ENCODE measurements around the gene RPS15. TPM values are rescaled to one million over a fixed set of nuclear protein-coding genes. Genes with fewer than 3 reads are reported as not detected.

Gene RPS15
- total and polyA plus RNA-seq, 4 donors, result 296 to 954 (median 414) TPM

DNA sequence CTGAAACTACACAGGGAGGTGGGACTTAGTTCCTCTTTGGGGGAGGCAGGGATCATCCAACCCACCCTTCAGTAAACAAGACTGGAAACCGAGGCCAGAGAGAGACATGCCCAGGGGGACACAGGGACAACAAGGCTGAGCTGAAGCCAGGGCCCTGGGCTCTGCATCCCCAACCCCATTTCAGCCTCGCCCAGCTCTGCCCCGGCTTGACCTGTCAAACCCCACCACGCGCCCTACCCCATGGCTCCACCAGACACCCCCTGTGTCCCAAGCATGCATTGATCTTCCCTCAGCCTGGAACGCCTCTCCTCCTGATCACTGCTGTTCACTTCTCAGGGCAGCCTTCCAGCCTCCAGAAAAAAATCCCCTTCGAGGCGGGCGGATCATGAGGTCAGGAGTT, 9.7 kb downstream of the RPS15 start:
- WGBS, result 78% methylated on average over 9 of the region's 9 CpGs
- Histone ChIP-seq H3K36me3 (ENCODE audit: control insufficient read depth in 4 of 4, insufficient read depth in 3 of 4, low read depth in 1 of 4, low read length in 3 of 4) (no peaks in the 10 kb centered on the region), H3K27me3 (ENCODE audit: control insufficient read depth in 4 of 4, insufficient read depth in 4 of 4, low read length in 3 of 4) (peaks cover 11 to 24% (median 17%) of the 10 kb centered on the region in 4 donors), H3K4me3 (ENCODE audit: low read depth in 1 of 3, low read length in 3 of 3) (no peak overlapping the region), H3K9me3 (ENCODE audit: control insufficient read depth in 4 of 4, low read length in 3 of 4) (no peaks in the 10 kb centered on the region), H3K27ac (ENCODE audit: low read depth in 1 of 2, low read length in 2 of 2) (no peak overlapping the region), H3K4me1 (ENCODE audit: control insufficient read depth in 4 of 4, insufficient read depth in 4 of 4, low read length in 3 of 4) (peaks cover 3 to 18% (median 11%) of the 10 kb centered on the region in 4 donors), H3K9ac (ENCODE audit: low read depth in 1 of 2, low read length in 2 of 2) (no peak overlapping the region)
- TF ChIP-seq FOXA1 (IDR thresholded peaks at IDR 0.05) (no peak), HNF4G (IDR thresholded peaks at IDR 0.05) (no peak), SP1 (IDR thresholded peaks at IDR 0.05) (no peak)
- TF ChIP-seq, protein P1, sequence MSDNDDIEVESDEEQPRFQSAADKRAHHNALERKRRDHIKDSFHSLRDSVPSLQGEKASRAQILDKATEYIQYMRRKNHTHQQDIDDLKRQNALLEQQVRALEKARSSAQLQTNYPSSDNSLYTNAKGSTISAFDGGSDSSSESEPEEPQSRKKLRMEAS (IDR thresholded peaks at IDR 0.05), result no peak
- TF ChIP-seq, protein P2, sequence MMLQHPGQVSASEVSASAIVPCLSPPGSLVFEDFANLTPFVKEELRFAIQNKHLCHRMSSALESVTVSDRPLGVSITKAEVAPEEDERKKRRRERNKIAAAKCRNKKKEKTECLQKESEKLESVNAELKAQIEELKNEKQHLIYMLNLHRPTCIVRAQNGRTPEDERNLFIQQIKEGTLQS (IDR thresholded peaks at IDR 0.05), result no peak
- TF ChIP-seq, protein P3, sequence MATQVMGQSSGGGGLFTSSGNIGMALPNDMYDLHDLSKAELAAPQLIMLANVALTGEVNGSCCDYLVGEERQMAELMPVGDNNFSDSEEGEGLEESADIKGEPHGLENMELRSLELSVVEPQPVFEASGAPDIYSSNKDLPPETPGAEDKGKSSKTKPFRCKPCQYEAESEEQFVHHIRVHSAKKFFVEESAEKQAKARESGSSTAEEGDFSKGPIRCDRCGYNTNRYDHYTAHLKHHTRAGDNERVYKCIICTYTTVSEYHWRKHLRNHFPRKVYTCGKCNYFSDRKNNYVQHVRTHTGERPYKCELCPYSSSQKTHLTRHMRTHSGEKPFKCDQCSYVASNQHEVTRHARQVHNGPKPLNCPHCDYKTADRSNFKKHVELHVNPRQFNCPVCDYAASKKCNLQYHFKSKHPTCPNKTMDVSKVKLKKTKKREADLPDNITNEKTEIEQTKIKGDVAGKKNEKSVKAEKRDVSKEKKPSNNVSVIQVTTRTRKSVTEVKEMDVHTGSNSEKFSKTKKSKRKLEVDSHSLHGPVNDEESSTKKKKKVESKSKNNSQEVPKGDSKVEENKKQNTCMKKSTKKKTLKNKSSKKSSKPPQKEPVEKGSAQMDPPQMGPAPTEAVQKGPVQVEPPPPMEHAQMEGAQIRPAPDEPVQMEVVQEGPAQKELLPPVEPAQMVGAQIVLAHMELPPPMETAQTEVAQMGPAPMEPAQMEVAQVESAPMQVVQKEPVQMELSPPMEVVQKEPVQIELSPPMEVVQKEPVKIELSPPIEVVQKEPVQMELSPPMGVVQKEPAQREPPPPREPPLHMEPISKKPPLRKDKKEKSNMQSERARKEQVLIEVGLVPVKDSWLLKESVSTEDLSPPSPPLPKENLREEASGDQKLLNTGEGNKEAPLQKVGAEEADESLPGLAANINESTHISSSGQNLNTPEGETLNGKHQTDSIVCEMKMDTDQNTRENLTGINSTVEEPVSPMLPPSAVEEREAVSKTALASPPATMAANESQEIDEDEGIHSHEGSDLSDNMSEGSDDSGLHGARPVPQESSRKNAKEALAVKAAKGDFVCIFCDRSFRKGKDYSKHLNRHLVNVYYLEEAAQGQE (IDR thresholded peaks at IDR 0.05), result no peak
- TF ChIP-seq, protein P4, sequence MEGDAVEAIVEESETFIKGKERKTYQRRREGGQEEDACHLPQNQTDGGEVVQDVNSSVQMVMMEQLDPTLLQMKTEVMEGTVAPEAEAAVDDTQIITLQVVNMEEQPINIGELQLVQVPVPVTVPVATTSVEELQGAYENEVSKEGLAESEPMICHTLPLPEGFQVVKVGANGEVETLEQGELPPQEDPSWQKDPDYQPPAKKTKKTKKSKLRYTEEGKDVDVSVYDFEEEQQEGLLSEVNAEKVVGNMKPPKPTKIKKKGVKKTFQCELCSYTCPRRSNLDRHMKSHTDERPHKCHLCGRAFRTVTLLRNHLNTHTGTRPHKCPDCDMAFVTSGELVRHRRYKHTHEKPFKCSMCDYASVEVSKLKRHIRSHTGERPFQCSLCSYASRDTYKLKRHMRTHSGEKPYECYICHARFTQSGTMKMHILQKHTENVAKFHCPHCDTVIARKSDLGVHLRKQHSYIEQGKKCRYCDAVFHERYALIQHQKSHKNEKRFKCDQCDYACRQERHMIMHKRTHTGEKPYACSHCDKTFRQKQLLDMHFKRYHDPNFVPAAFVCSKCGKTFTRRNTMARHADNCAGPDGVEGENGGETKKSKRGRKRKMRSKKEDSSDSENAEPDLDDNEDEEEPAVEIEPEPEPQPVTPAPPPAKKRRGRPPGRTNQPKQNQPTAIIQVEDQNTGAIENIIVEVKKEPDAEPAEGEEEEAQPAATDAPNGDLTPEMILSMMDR (IDR thresholded peaks at IDR 0.05; ENCODE audit: low read depth, low read length, missing input control), result no peak
- DNase-seq (ENCODE audit: low spot score), result no peak

DNA sequence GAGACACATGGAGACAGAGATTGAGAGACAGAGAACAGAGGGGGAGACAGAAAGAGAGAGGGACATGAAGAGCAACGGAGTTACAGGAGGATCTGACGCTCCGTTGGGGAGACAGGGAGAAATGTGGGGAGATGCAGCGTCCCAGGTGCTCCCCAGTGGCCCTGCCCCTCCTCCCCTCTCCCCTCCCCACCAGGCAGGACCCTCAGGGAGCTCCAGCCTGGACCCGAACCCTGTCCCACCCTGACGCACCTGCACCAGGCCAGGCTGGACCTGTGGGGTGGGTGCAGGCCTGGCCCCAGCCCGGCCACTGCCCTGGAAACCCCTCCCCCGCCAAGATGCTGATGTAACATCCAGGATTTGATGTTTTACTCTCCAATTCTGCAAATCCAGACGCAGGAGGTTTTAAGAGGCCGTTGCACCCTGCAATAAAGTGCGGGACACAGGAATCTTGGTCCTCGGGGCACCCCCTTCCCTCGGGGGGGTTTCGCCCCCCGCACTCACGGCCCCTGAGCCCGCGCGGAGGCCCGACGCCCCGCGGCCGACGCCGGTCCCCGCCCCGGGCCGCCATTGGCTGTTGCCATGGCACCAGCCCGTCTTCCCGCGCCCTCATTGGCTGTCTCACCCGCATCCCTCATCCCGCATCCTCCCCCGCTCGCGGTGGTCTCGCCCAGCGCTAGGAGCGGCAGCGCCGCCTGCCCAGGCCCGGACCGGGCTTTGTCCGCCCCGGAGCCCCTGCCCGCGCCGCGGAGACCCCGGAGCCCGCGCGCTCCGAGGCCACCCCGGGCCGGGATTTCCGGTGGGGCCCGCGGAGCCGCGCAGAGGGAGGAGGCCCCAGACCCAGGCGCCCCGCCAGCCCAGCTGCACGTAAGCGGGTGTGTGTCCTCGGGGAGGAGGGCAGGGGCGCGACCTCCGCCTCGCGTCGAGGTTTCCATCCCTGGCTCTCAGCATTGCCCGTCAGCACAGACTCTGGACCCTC, 11.6 kb downstream of the RPS15 start, which contains the start of gene APC2:
APC2 (plus strand) TSS at position 655 of the 976 bp plus-strand sequence. CDS start 2,881 bp downstream, outside the sequence.
- Histone ChIP-seq H3K4me3 (ENCODE audit: low read depth in 1 of 3, low read length in 3 of 3) (no peak within 1 kb of the TSS), H3K36me3 (ENCODE audit: control insufficient read depth in 4 of 4, insufficient read depth in 3 of 4, low read depth in 1 of 4, low read length in 3 of 4) (no peaks in the 10 kb centered on the region), H3K4me1 (ENCODE audit: control insufficient read depth in 4 of 4, insufficient read depth in 4 of 4, low read length in 3 of 4) (peaks cover 3 to 26% (median 12%) of the 10 kb centered on the region in 4 donors), H3K27me3 (ENCODE audit: control insufficient read depth in 4 of 4, insufficient read depth in 4 of 4, low read length in 3 of 4) (peaks cover 11 to 26% (median 19%) of the 10 kb centered on the region in 4 donors), H3K9ac (ENCODE audit: low read depth in 1 of 2, low read length in 2 of 2) (no peak within 1 kb of the TSS), H3K9me3 (ENCODE audit: control insufficient read depth in 4 of 4, low read length in 3 of 4) (no peaks in the 10 kb centered on the region), H3K27ac (ENCODE audit: low read depth in 1 of 2, low read length in 2 of 2) (no peak within 1 kb of the TSS)
- DNase-seq (ENCODE audit: low spot score), result no peak
- 8% methylated on average over 74 of the region's 74 CpGs for WGBS
- TF ChIP-seq JUND (IDR thresholded peaks at IDR 0.05), result no peak
- TF ChIP-seq HNF4G (IDR thresholded peaks at IDR 0.05), result no peak
- no peak for TF ChIP-seq HNF4A (conservative IDR thresholded peaks at IDR 0.05)
- TF ChIP-seq NR2F2 (IDR thresholded peaks at IDR 0.05), result no peak
- TF ChIP-seq, protein P5, sequence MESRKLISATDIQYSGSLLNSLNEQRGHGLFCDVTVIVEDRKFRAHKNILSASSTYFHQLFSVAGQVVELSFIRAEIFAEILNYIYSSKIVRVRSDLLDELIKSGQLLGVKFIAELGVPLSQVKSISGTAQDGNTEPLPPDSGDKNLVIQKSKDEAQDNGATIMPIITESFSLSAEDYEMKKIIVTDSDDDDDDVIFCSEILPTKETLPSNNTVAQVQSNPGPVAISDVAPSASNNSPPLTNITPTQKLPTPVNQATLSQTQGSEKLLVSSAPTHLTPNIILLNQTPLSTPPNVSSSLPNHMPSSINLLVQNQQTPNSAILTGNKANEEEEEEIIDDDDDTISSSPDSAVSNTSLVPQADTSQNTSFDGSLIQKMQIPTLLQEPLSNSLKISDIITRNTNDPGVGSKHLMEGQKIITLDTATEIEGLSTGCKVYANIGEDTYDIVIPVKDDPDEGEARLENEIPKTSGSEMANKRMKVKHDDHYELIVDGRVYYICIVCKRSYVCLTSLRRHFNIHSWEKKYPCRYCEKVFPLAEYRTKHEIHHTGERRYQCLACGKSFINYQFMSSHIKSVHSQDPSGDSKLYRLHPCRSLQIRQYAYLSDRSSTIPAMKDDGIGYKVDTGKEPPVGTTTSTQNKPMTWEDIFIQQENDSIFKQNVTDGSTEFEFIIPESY (IDR thresholded peaks at IDR 0.05), result no peak
- TF ChIP-seq, protein P4 (IDR thresholded peaks at IDR 0.05; ENCODE audit: low read depth, low read length, missing input control), result no peak
- TF ChIP-seq, protein P2 (IDR thresholded peaks at IDR 0.05), result no peak
- no peak for TF ChIP-seq RAD21 (IDR thresholded peaks at IDR 0.05)
- TF ChIP-seq GABPA (IDR thresholded peaks at IDR 0.05 in 1 of 2, conservative IDR thresholded peaks at IDR 0.05 in 1 of 2), result no peak
- no peak for TF ChIP-seq EGR1 (IDR thresholded peaks at IDR 0.05; ENCODE audit: low read depth in 2 of 2)
- TF ChIP-seq RXRA (IDR thresholded peaks at IDR 0.05), result no peak
- TF ChIP-seq, protein P1 (IDR thresholded peaks at IDR 0.05), result no peak
- no peak for TF ChIP-seq FOXA1 (IDR thresholded peaks at IDR 0.05)
